ENCODE measurements around the gene CELF5.
"Not testable (repeated sequence)": the region's sequence is repeated elsewhere in the genome, so short reads cannot be mapped to it uniquely, and the experiment has no call there.

CELF5 gene

GRCh38 chr19:3235604-3236003 lies 11.1 kb downstream of the CELF5 start:
- POLR2A ChIA-PET; H3K4me1 ChIP-seq (ENCODE audit: control insufficient read depth, insufficient read depth, low read length); H3K36me3 ChIP-seq (ENCODE audit: control insufficient read depth in 2 of 2, insufficient read depth in 1 of 2, low read length in 2 of 2); H3K9me3 ChIP-seq (ENCODE audit: control insufficient read depth, insufficient read depth, low read depth, low read length); H3K27ac ChIP-seq (ENCODE audit: extremely low read depth, low read depth, low read length); H3K4me3 ChIP-seq (ENCODE audit: low read depth, low read length): not testable (repeated sequence)
- CTCF ChIA-PET: interaction anchor here (0.6 to 0.9 kb wide), 4 partner anchors 18 to 130 kb away, joined by 3 to 4 read pairs (median 4); no protein-coding TSS in a partner anchor
- TF ChIP-seq ZNF366 (tag by site-specific recombination; conservative IDR thresholded peaks at IDR 0.05): peak; percentile 93
- TF ChIP-seq EGR2 (tag by site-specific recombination; IDR thresholded peaks at IDR 0.05; ENCODE audit: low read depth): peak; percentile 69
- TF ChIP-seq ZBTB17 (tag by site-specific recombination; IDR thresholded peaks at IDR 0.05): peak; percentile 88
- peak; percentile 36 for TF ChIP-seq ZFHX2 (tag by site-specific recombination; conservative IDR thresholded peaks at IDR 0.05)

- TF ChIP-seq MEIS1 (CRISPR knock-in tag; IDR thresholded peaks at IDR 0.05; ENCODE audit: borderline replicate concordance) (no peak), ZNF707 (tag by site-specific recombination; IDR thresholded peaks at IDR 0.05) (no peak), ZNF426 (tag by site-specific recombination; IDR thresholded peaks at IDR 0.05) (no peak), ZNF560 (tag by site-specific recombination; IDR thresholded peaks at IDR 0.05; ENCODE audit: borderline replicate concordance) (no peak), ZNF561 (tag by site-specific recombination; IDR thresholded peaks at IDR 0.05; ENCODE audit: borderline replicate concordance) (no peak), ZNF664 (tag by site-specific recombination; IDR thresholded peaks at IDR 0.05) (no peak), SCRT1 (tag by site-specific recombination; IDR thresholded peaks at IDR 0.05; ENCODE audit: borderline replicate concordance) (no peak), OSR2 (tag by site-specific recombination; IDR thresholded peaks at IDR 0.05) (no peak), ZXDB (tag by site-specific recombination; IDR thresholded peaks at IDR 0.05) (no peak), ZFHX2 (tag by site-specific recombination; conservative IDR thresholded peaks at IDR 0.05) (no peak), ZNF37A (tag by site-specific recombination; IDR thresholded peaks at IDR 0.05) (no peak), ZNF202 (tag by site-specific recombination; IDR thresholded peaks at IDR 0.05; ENCODE audit: borderline replicate concordance) (no peak), SP2 (tag by site-specific recombination; IDR thresholded peaks at IDR 0.05) (no peak), ZBTB49 (tag by site-specific recombination; IDR thresholded peaks at IDR 0.05; ENCODE audit: low read depth) (no peak), ZBTB17 (tag by site-specific recombination; IDR thresholded peaks at IDR 0.05) (no peak), ZNF248 (tag by site-specific recombination; IDR thresholded peaks at IDR 0.05) (no peak)
- POLR2A ChIA-PET: no interaction called here
These were observed 11.8 kb downstream of the CELF5 start for GRCh38 chr19:3236272-3236671.

GRCh38 chr19:3238066-3238561 lies 13.7 kb downstream of the CELF5 start:
- H3K36me3 ChIP-seq (ENCODE audit: control insufficient read depth in 2 of 2, insufficient read depth in 1 of 2, low read length in 2 of 2): no peaks in the 10 kb centered on the region
- H3K27ac ChIP-seq (ENCODE audit: extremely low read depth, low read depth, low read length): no peak overlapping the region
- CTCF ChIA-PET: interaction anchor here (0.6 to 1.6 kb wide), 2 partner anchors 12 to 76 kb away, joined by 3 to 7 read pairs; no protein-coding TSS in a partner anchor
- no peak for TF ChIP-seq KLF1 (tag by site-specific recombination; IDR thresholded peaks at IDR 0.05)
- TF ChIP-seq ZNF791 (tag by site-specific recombination; IDR thresholded peaks at IDR 0.05): no peak
- no peak for TF ChIP-seq ZNF555 (tag by site-specific recombination; conservative IDR thresholded peaks at IDR 0.05)
- no peak for TF ChIP-seq GFI1B (tag by site-specific recombination; IDR thresholded peaks at IDR 0.05)
- no peak for TF ChIP-seq ZFP69B (tag by site-specific recombination; IDR thresholded peaks at IDR 0.05)
- no peak for TF ChIP-seq HOXA7 (CRISPR knock-in tag; IDR thresholded peaks at IDR 0.05; ENCODE audit: borderline replicate concordance)
- TF ChIP-seq KLF16 (tag by site-specific recombination; IDR thresholded peaks at IDR 0.05): no peak
- TF ChIP-seq HIC1 (tag by site-specific recombination; IDR thresholded peaks at IDR 0.05): no peak
- no peak for TF ChIP-seq ZNF302 (tag by site-specific recombination; IDR thresholded peaks at IDR 0.05; ENCODE audit: low read depth)
- POLR2A ChIA-PET: no interaction called here
- no peak overlapping the region for H3K4me3 ChIP-seq (ENCODE audit: low read depth, low read length)
- H3K4me1 ChIP-seq (ENCODE audit: control insufficient read depth, insufficient read depth, low read length): no peaks in the 10 kb centered on the region
- no peaks in the 10 kb centered on the region for H3K9me3 ChIP-seq (ENCODE audit: control insufficient read depth, insufficient read depth, low read depth, low read length)

More at GRCh38 chr19:3236272-3236671, 11.8 kb downstream of the CELF5 start:
- Histone ChIP-seq H3K9me3 (ENCODE audit: control insufficient read depth, insufficient read depth, low read depth, low read length) (no peaks in the 10 kb centered on the region), H3K4me3 (ENCODE audit: low read depth, low read length) (no peak overlapping the region), H3K36me3 (ENCODE audit: control insufficient read depth in 2 of 2, insufficient read depth in 1 of 2, low read length in 2 of 2) (no peaks in the 10 kb centered on the region), H3K27ac (ENCODE audit: extremely low read depth, low read depth, low read length) (no peak overlapping the region), H3K4me1 (ENCODE audit: control insufficient read depth, insufficient read depth, low read length) (no peaks in the 10 kb centered on the region)
- CTCF ChIA-PET: interaction anchor here (0.7 kb wide), 1 partner anchor 50 kb away, joined by 4 read pairs; no protein-coding TSS in a partner anchor
